Urinary bladder (tissue), 4 donors: ENCODE data around the gene DHX36. TPM values are rescaled to one million over a fixed set of nuclear protein-coding genes. Genes with fewer than 3 reads are reported as not detected.
A peak's percentile ranks its signal among the peaks of the same experiment; 100 is the strongest.

Experiments used
- DNase-seq: peaks from one replicate; pipeline ENCODE4 v3.0.0-alpha.2; 2015; ENCODE audit errors: extremely low spot score
- H3K27ac ChIP-seq: one replicate; pipeline ENCODE4 v1.5.1; 2013; ENCODE audit warnings: low read depth, mild to moderate bottlenecking, moderate library complexity
- H3K36me3 ChIP-seq: one replicate; pipeline ENCODE4 v1.6.1; 2013; ENCODE audit warnings: mild to moderate bottlenecking, moderate library complexity; ENCODE audit not compliant: insufficient read depth
- H3K4me1 ChIP-seq: one replicate; pipeline ENCODE4 v1.6.1; 2013; ENCODE audit warnings: mild to moderate bottlenecking, moderate library complexity; ENCODE audit not compliant: insufficient read depth
- H3K4me3 ChIP-seq: one replicate; pipeline ENCODE4 v1.5.1; 2013; ENCODE audit warnings: low read depth, low read length
- WGBS: extraction: QIAGEN DNeasy Blood & Tissue Kit; methylation state at CpG from one replicate; pipeline ENCODE4 v1.1.7; 2013; 5-methylcytosine and 5-hydroxymethylcytosine counted together
- polyA plus RNA-seq: library from polyadenylated mRNA; stranded (reverse); fragments of 200-250 nt; gene quantifications from one replicate; pipeline ENCODE4 v1.2.3, GENCODE V29; 2013
- total RNA-seq: library from RNA; depleted of rRNA; stranded (reverse); fragments of >200 nt; gene quantifications from one replicate; pipeline ENCODE4 v1.2.3, GENCODE V29; 2014
- donor health status: healthy with polysubstance abuse.
- donor health status: healthy.

Gene DHX36
- total and polyA plus RNA-seq, 2 donors, result 25.8 to 160 TPM

- no peaks in the 10 kb centered on the region for H3K36me3 ChIP-seq
- WGBS, result 10% methylated on average over 11 of the region's 11 CpGs
Observed at GRCh38 chr3:154252759-154253638, 71.3 kb downstream of the DHX36 start.

GRCh38 chr3:154251610-154252009, 72.7 kb downstream of the DHX36 start:
- H3K4me3 ChIP-seq, result no peak overlapping the region
- H3K27ac ChIP-seq, result no peak overlapping the region
- no peak for DNase-seq
- WGBS, result 94% methylated on average over 3 of the region's 3 CpGs
- no peaks in the 10 kb centered on the region for H3K4me1 ChIP-seq
- no peaks in the 10 kb centered on the region for H3K36me3 ChIP-seq

More at GRCh38 chr3:154252759-154253638, 71.3 kb downstream of the DHX36 start:
- Histone ChIP-seq H3K27ac (no peak overlapping the region), H3K4me1 (no peaks in the 10 kb centered on the region), H3K4me3 (no peak overlapping the region)
- DNase-seq, result peak; percentile 81

GRCh38 chr3:154250291-154250690, 74.0 kb downstream of the DHX36 start:
- Histone ChIP-seq H3K4me1 (no peaks in the 10 kb centered on the region), H3K27ac (no peak overlapping the region), H3K4me3 (no peak overlapping the region), H3K36me3 (no peaks in the 10 kb centered on the region)
- DNase-seq, result no peak
- WGBS, result 90% methylated on average over 4 of the region's 4 CpGs

- no peak overlapping the region for H3K4me3 ChIP-seq
- no peak for DNase-seq
- WGBS, result 90% methylated on average over 2 of the region's 2 CpGs
- H3K4me1 ChIP-seq, result no peaks in the 10 kb centered on the region
- H3K36me3 ChIP-seq, result no peaks in the 10 kb centered on the region
- no peak overlapping the region for H3K27ac ChIP-seq
Observed at GRCh38 chr3:154247806-154248415, 76.4 kb downstream of the DHX36 start.

- DNase-seq, result no peak
- no peak overlapping the region for H3K27ac ChIP-seq
- H3K36me3 ChIP-seq, result no peaks in the 10 kb centered on the region
- WGBS, result 70% methylated on average over 2 of the region's 2 CpGs
- no peaks in the 10 kb centered on the region for H3K4me1 ChIP-seq
- H3K4me3 ChIP-seq, result no peak overlapping the region
Observed at GRCh38 chr3:154244644-154245043, 79.6 kb downstream of the DHX36 start.

- Histone ChIP-seq H3K27ac (no peak overlapping the region), H3K4me1 (no peaks in the 10 kb centered on the region), H3K4me3 (no peak overlapping the region), H3K36me3 (no peaks in the 10 kb centered on the region)
- no peak for DNase-seq
- 64% methylated on average over 2 of the region's 2 CpGs for WGBS
Observed at GRCh38 chr3:154243353-154243752, 80.9 kb downstream of the DHX36 start.

- 88% methylated on average over 4 of the region's 4 CpGs for WGBS
- no peak overlapping the region for H3K4me3 ChIP-seq
- H3K36me3 ChIP-seq, result no peaks in the 10 kb centered on the region
- DNase-seq, result no peak
- H3K4me1 ChIP-seq, result no peaks in the 10 kb centered on the region
- no peak overlapping the region for H3K27ac ChIP-seq
Observed at GRCh38 chr3:154242766-154243165, 81.5 kb downstream of the DHX36 start.

- no peak overlapping the region for H3K4me3 ChIP-seq
- H3K36me3 ChIP-seq, result no peaks in the 10 kb centered on the region
- DNase-seq, result no peak
- no peaks in the 10 kb centered on the region for H3K4me1 ChIP-seq
- H3K27ac ChIP-seq, result no peak overlapping the region
- WGBS, result 92% methylated on average over 5 of the region's 5 CpGs
Observed at GRCh38 chr3:154241496-154241895, 82.8 kb downstream of the DHX36 start.

GRCh38 chr3:154240235-154240634, 84.1 kb downstream of the DHX36 start:
- no peaks in the 10 kb centered on the region for H3K4me1 ChIP-seq
- DNase-seq, result no peak
- no peak overlapping the region for H3K27ac ChIP-seq
- H3K4me3 ChIP-seq, result no peak overlapping the region
- no peaks in the 10 kb centered on the region for H3K36me3 ChIP-seq
- WGBS, result 92% methylated on average over 6 of the region's 6 CpGs

GRCh38 chr3:154236331-154236730, 88.0 kb downstream of the DHX36 start:
- H3K4me1 ChIP-seq, result no peaks in the 10 kb centered on the region
- no peak overlapping the region for H3K4me3 ChIP-seq
- WGBS, result 56% methylated on average over 3 of the region's 3 CpGs
- no peaks in the 10 kb centered on the region for H3K36me3 ChIP-seq
- no peak for DNase-seq
- no peak overlapping the region for H3K27ac ChIP-seq

GRCh38 chr3:154235330-154235729, 89.0 kb downstream of the DHX36 start:
- Histone ChIP-seq H3K36me3 (no peaks in the 10 kb centered on the region), H3K4me1 (no peaks in the 10 kb centered on the region), H3K27ac (no peak overlapping the region), H3K4me3 (no peak overlapping the region)
- no peak for DNase-seq
- WGBS, result 93% methylated on average over 1 of the region's 1 CpG

- Histone ChIP-seq H3K36me3 (no peaks in the 10 kb centered on the region), H3K4me1 (no peaks in the 10 kb centered on the region), H3K27ac (no peak overlapping the region), H3K4me3 (no peak overlapping the region)
- no peak for DNase-seq
- 74% methylated on average over 2 of the region's 2 CpGs for WGBS
Observed at GRCh38 chr3:154229217-154229590, 95.1 kb downstream of the DHX36 start.

GRCh38 chr3:154228561-154229216, 95.6 kb downstream of the DHX36 start:
- 56% methylated on average over 6 of the region's 6 CpGs for WGBS
- H3K27ac ChIP-seq, result no peak overlapping the region
- no peak overlapping the region for H3K4me3 ChIP-seq
- H3K4me1 ChIP-seq, result no peaks in the 10 kb centered on the region
- no peak for DNase-seq
- no peaks in the 10 kb centered on the region for H3K36me3 ChIP-seq

- Histone ChIP-seq H3K27ac (no peak overlapping the region), H3K36me3 (no peaks in the 10 kb centered on the region), H3K4me1 (no peaks in the 10 kb centered on the region), H3K4me3 (no peak overlapping the region)
- 76% methylated on average over 3 of the region's 3 CpGs for WGBS
- DNase-seq, result no peak
Observed at GRCh38 chr3:154227531-154227930, 96.8 kb downstream of the DHX36 start.
